ENCODE data around the gene UPP1.

GRCh38 chr7:48148311-48148710 lies 59.2 kb downstream of the UPP1 start:
- TF ChIP-seq POLR2A (IDR thresholded peaks at IDR 0.05): no peak
- TF ChIP-seq, protein P1, sequence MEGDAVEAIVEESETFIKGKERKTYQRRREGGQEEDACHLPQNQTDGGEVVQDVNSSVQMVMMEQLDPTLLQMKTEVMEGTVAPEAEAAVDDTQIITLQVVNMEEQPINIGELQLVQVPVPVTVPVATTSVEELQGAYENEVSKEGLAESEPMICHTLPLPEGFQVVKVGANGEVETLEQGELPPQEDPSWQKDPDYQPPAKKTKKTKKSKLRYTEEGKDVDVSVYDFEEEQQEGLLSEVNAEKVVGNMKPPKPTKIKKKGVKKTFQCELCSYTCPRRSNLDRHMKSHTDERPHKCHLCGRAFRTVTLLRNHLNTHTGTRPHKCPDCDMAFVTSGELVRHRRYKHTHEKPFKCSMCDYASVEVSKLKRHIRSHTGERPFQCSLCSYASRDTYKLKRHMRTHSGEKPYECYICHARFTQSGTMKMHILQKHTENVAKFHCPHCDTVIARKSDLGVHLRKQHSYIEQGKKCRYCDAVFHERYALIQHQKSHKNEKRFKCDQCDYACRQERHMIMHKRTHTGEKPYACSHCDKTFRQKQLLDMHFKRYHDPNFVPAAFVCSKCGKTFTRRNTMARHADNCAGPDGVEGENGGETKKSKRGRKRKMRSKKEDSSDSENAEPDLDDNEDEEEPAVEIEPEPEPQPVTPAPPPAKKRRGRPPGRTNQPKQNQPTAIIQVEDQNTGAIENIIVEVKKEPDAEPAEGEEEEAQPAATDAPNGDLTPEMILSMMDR (IDR thresholded peaks at IDR 0.05 in 8 of 11, conservative IDR thresholded peaks at IDR 0.05 in 3 of 11): no peak
- no peak for TF ChIP-seq POLR2AphosphoS5 (IDR thresholded peaks at IDR 0.05)
